Coronary artery (tissue), 2 donors: Measurements from ENCODE around the gene PIK3C3.
"Not testable (repeated sequence)": the region's sequence is repeated elsewhere in the genome, so short reads cannot be mapped to it uniquely, and the experiment has no call there.

Experiments used
- DNase-seq: peaks from one replicate; pipeline ENCODE4 v3.0.0-alpha.2; 2017; ENCODE audit warnings: low spot score
- H3K27ac ChIP-seq, 2 donors: fragments of 200-600 bp; sonication (generic); one replicate each; pipeline ENCODE4 v1.5.1; 2016 to 2019
- H3K4me3 ChIP-seq: fragments of 200-600 bp; sonication (generic); 2 replicates; pipeline ENCODE4 v1.5.1; 2016; ENCODE audit warnings: mild to moderate bottlenecking, moderate library complexity
- CTCF ChIP-seq: fragments of 200-600 bp; sonication (generic); IDR thresholded peaks from one replicate; pipeline ENCODE4 v1.5.1; 2019; ENCODE audit warnings: antibody characterized with exemption

PIK3C3 gene

GRCh38 chr18:42100911-42101310, 145.9 kb downstream of the PIK3C3 start:
- Histone ChIP-seq H3K27ac (no peak overlapping the region), H3K4me3 (no peak overlapping the region)
- DNase-seq, result no peak
- TF ChIP-seq CTCF, result no peak

GRCh38 chr18:42105394-42105793, 150.4 kb downstream of the PIK3C3 start:
- DNase-seq, result no peak
- TF ChIP-seq CTCF, result no peak
- Histone ChIP-seq H3K27ac (no peak overlapping the region), H3K4me3 (no peak overlapping the region)

GRCh38 chr18:42106784-42107183, 151.8 kb downstream of the PIK3C3 start:
- no peak overlapping the region for H3K27ac ChIP-seq
- no peak for TF ChIP-seq CTCF
- H3K4me3 ChIP-seq, result no peak overlapping the region
- no peak for DNase-seq

GRCh38 chr18:42107287-42107686, 152.3 kb downstream of the PIK3C3 start:
- H3K27ac ChIP-seq, result no peak overlapping the region
- no peak for TF ChIP-seq CTCF
- no peak for DNase-seq
- H3K4me3 ChIP-seq, result no peak overlapping the region

GRCh38 chr18:42107691-42108450, 152.8 kb downstream of the PIK3C3 start:
- DNase-seq, result no peak
- H3K27ac ChIP-seq, result no peak overlapping the region
- no peak for TF ChIP-seq CTCF
- H3K4me3 ChIP-seq, result no peak overlapping the region

- not testable (repeated sequence) for DNase-seq, H3K4me3 ChIP-seq, H3K27ac ChIP-seq
Measured at GRCh38 chr18:42112147-42112546, 157.1 kb downstream of the PIK3C3 start.

GRCh38 chr18:42112657-42113420, 157.8 kb downstream of the PIK3C3 start:
- no peak for DNase-seq
- H3K27ac ChIP-seq, result no peak overlapping the region
- TF ChIP-seq CTCF, result no peak
- no peak overlapping the region for H3K4me3 ChIP-seq
